Transverse colon (tissue), 4 donors: ENCODE results near the gene TMSB10. TPM values are rescaled to one million over a fixed set of nuclear protein-coding genes. Genes with fewer than 3 reads are reported as not detected.

ENCODE experiments used
- DNase-seq: peaks from one replicate; pipeline ENCODE4 v3.0.0-alpha.2; 2019
- H3K27ac ChIP-seq, 4 donors: fragments of 200-600 bp; sonication (generic); 2 replicates each; pipeline ENCODE4 v1.5.1; 2016 to 2018; ENCODE audit warnings: inconsistent platforms in 4 of 4
- H3K27me3 ChIP-seq: fragments of 200-600 bp; sonication (generic); 2 replicates; pipeline ENCODE4 v1.5.1; 2017; ENCODE audit warnings: inconsistent platforms
- H3K36me3 ChIP-seq, 4 donors: fragments of 200-600 bp; sonication (generic); 2 replicates each; pipeline ENCODE4 v1.5.1; 2017 to 2019; ENCODE audit warnings: inconsistent platforms in 4 of 4
- H3K4me1 ChIP-seq, 4 donors: fragments of 200-600 bp; sonication (generic); 2 replicates each; pipeline ENCODE4 v1.5.1; 2017 to 2020; ENCODE audit warnings: inconsistent platforms in 4 of 4
- H3K4me3 ChIP-seq, 4 donors: fragments of 200-600 bp; sonication (generic); 1 replicate in 1 of 4; 2 replicates in 3 of 4; pipeline versions ENCODE4 v1.5.1 to v1.6.1; 2017 to 2019; ENCODE audit warnings: inconsistent platforms in 4 of 4
- H3K9me3 ChIP-seq, 2 donors: fragments of 200-600 bp; sonication (generic); 2 replicates each; pipeline ENCODE4 v1.5.1; 2017 to 2019; ENCODE audit warnings: inconsistent platforms in 2 of 2
- EP300 ChIP-seq: sonication (generic); formaldehyde crosslinking; IDR thresholded peaks from one replicate; pipeline ENCODE4 v1.6.1; 2017; ENCODE audit warnings: antibody characterized with exemption, low read depth
- POLR2A ChIP-seq: fragments of 450-650 bp; IDR thresholded peaks from one replicate; pipeline ENCODE4 v1.6.1; 2016; ENCODE audit warnings: antibody characterized with exemption, mild to moderate bottlenecking, moderate library complexity
- POLR2AphosphoS5 ChIP-seq, 3 donors: sonication (generic); formaldehyde crosslinking; IDR thresholded peaks; one replicate each; pipeline ENCODE4 v1.6.1; 2016; ENCODE audit warnings: antibody characterized with exemption in 3 of 3
- WGBS, 2 donors: methylation state at CpG; one replicate each; pipeline ENCODE4 v1.1.5; 2018; ENCODE audit warnings: low coverage in 1 of 2; 5-methylcytosine and 5-hydroxymethylcytosine counted together
- in situ Hi-C, 4 donors: fragments of 200-750 bp; cut with MboI; loops; one replicate each; pipeline versions ENCODE4 v1.15.0 to v1.15.1; 2017; ENCODE audit warnings: low sequenced_read_pairs in 3 of 4, low pct_ligation_motif_present in 1 of 4, low pct_unique_long_range_greater_than_20kb in 1 of 4
- intact Hi-C: fragments of 100-400 bp; cut with DNase I; formaldehyde crosslinking; loops from one replicate; pipeline ENCODE4 v1.15.1; 2023; ENCODE audit warnings: low total_unique reads
- total RNA-seq, 4 donors: library from RNA; depleted of rRNA; stranded (reverse); fragments of >200 nt; gene quantifications; one replicate each; pipeline ENCODE4 v1.1.0, GENCODE V29; 2016
- TF ChIP-seq, protein P1 (sequence below), 5 experiments: fragments of 200-600 bp in 3 of 5; fragments of 450-650 bp in 2 of 5; sonication (generic) in 3 of 5; IDR thresholded peaks; 1 replicate in 2 of 5; 2 replicates in 3 of 5; pipeline ENCODE4 v1.5.1; 2016 to 2017; ENCODE audit warnings: antibody characterized with exemption in 5 of 5, inconsistent platforms in 3 of 5, mild to moderate bottlenecking in 2 of 5, moderate library complexity in 1 of 5

Gene TMSB10
- total RNA-seq, 4 donors from 2014 or later = 1,619 to 4,787 (median 3,693) TPM

DNA sequence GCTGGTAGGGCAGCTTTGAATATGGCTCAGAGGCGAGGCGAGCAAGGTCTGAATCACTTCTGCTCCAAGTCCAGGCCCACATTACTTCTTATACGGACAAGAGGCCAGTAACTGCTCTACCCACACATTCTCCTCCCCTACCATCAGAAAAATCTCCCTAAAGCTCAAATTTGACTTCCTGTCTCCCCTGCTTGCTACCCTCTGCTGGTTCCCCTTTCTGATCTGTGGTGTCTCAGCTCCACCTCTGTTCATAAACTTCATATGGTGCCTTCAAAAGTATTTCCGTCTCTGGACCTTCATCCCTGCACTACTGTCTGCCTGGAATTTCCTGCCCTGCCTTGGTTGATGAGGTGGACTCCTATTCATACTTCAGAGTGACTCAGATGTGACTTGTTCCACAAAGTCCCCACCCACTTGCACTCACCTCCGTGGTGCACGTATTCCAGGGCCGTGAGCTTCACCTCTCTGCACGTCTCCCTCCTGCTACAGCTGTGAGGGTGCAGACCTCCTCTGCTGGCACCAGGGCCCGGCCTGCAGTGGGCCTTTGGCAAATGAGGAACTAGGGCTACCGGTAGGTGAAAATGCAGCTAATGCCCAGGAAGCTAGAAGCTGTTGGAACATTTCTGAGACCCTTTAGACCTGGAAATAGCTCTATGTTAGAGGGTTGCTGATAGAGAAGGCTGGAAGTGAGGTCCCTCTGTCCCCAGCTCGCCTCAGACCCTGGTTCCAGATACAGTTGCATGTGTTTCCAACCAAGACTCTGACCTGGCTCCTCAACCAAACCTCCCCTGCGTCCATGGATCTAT lies 41.0 kb downstream of the TMSB10 start:
- H3K4me1 ChIP-seq = peaks cover 0 to 24% (median 9%) of the 10 kb centered on the region in 4 donors
- TF ChIP-seq POLR2AphosphoS5 (IDR thresholded peaks at IDR 0.05) = peak in 2 of 3 donors; percentile 71 to 84
- no peak for TF ChIP-seq EP300
- TF ChIP-seq POLR2A = peak; percentile 72
- TF ChIP-seq, protein P1, sequence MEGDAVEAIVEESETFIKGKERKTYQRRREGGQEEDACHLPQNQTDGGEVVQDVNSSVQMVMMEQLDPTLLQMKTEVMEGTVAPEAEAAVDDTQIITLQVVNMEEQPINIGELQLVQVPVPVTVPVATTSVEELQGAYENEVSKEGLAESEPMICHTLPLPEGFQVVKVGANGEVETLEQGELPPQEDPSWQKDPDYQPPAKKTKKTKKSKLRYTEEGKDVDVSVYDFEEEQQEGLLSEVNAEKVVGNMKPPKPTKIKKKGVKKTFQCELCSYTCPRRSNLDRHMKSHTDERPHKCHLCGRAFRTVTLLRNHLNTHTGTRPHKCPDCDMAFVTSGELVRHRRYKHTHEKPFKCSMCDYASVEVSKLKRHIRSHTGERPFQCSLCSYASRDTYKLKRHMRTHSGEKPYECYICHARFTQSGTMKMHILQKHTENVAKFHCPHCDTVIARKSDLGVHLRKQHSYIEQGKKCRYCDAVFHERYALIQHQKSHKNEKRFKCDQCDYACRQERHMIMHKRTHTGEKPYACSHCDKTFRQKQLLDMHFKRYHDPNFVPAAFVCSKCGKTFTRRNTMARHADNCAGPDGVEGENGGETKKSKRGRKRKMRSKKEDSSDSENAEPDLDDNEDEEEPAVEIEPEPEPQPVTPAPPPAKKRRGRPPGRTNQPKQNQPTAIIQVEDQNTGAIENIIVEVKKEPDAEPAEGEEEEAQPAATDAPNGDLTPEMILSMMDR (IDR thresholded peaks at IDR 0.05) = no peak
- 40 to 55% methylated on average over 3 to 12 of the region's 12 CpGs for WGBS, 2 donors
- no peaks in the 10 kb centered on the region for H3K36me3 ChIP-seq
- DNase-seq = peak; percentile 77
- no peaks in the 10 kb centered on the region for H3K27me3 ChIP-seq
- in situ Hi-C loops (loop anchor here in 1 of 4 donors (25.0 kb wide), 1 partner anchor 341 kb away; no protein-coding TSS in a partner anchor), intact Hi-C loops (no loop called here)
- H3K27ac ChIP-seq = peak overlapping the region; percentile 73 to 83 (median 78)
- H3K4me3 ChIP-seq = no peak overlapping the region
- no peaks in the 10 kb centered on the region for H3K9me3 ChIP-seq

DNA sequence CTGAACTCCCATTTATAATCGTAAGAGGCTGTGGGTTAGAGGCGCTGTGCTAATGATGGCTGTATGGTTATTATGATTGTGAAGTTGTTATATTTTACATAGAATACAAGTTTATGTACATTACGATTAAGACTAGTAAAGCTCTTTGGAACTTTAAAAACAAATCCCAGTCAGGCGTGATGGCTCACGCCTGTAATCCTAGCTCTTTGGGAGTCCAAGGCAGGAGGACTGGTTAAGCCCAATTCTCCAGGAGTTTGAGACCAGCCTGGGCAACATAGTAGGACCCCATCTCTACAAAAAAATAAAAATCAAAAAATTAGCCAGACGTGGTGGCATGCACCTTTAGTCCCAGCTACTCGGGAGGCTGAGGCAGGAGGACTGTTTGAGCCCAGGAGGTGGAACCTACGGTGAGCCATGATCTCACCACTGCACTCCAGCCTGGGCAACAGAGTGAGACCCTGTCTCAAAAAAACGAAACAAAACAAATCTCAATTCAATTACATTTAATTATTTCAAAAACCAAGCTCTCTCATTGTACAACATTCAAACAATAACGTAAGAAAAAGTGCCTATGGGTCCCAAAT lies 41.6 kb downstream of the TMSB10 start:
- 91 to 92% methylated on average over 7 to 10 of the region's 10 CpGs for WGBS, 2 donors
- TF ChIP-seq, protein P1 (IDR thresholded peaks at IDR 0.05) = no peak
- TF ChIP-seq POLR2A (no peak), POLR2AphosphoS5 (IDR thresholded peaks at IDR 0.05) (no peak)
- Histone ChIP-seq H3K4me1 (peaks cover 0 to 21% (median 8%) of the 10 kb centered on the region in 4 donors), H3K4me3 (no peak overlapping the region), H3K36me3 (no peaks in the 10 kb centered on the region), H3K9me3 (no peaks in the 10 kb centered on the region), H3K27me3 (no peaks in the 10 kb centered on the region), H3K27ac (peak overlapping the region; percentile 73 to 83 (median 78))
- intact Hi-C loops (no loop called here), in situ Hi-C loops (loop anchor here in 1 of 4 donors (25.0 kb wide), 1 partner anchor 340 kb away; no protein-coding TSS in a partner anchor)
- DNase-seq = no peak

DNA sequence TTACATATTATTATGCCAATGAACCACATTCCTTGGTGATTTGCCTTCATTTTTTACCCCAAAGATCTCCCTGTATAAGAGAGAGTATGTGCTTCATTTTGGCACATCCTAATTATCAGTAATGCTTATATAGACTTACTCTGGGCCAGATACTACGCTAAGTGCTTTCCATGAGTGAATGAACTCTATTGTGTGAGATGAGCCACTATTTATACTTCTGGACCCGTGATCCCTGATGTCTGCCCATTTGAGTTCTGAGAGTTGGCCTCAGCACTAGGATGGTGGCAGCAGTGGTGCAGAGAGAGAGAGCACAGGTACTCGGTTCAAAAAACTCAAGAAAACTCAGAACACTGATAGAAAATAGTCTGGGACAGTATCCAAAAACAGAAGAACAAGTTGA lies 48.1 kb downstream of the TMSB10 start:
- TF ChIP-seq EP300 (no peak), POLR2A (no peak), POLR2AphosphoS5 (IDR thresholded peaks at IDR 0.05) (no peak)
- TF ChIP-seq, protein P1 (IDR thresholded peaks at IDR 0.05) = no peak
- in situ Hi-C loops (no loop called here), intact Hi-C loops (no loop called here)
- Histone ChIP-seq H3K4me3 (no peak overlapping the region), H3K36me3 (no peaks in the 10 kb centered on the region), H3K4me1 (peaks cover 7 to 10% (median 9%) of the 10 kb centered on the region in 4 donors), H3K27me3 (no peaks in the 10 kb centered on the region), H3K27ac (no peak overlapping the region), H3K9me3 (no peaks in the 10 kb centered on the region)
- WGBS, 2 donors = 87 to 100% methylated on average over 1 to 3 of the region's 3 CpGs
- no peak for DNase-seq

- Histone ChIP-seq H3K27ac (no peak overlapping the region), H3K4me3 (no peak overlapping the region), H3K4me1 (peaks cover 7 to 15% (median 12%) of the 10 kb centered on the region in 4 donors), H3K27me3 (no peaks in the 10 kb centered on the region), H3K9me3 (no peaks in the 10 kb centered on the region), H3K36me3 (no peaks in the 10 kb centered on the region)
- 89 to 92% methylated on average over 3 to 6 of the region's 6 CpGs for WGBS, 2 donors
- intact Hi-C loops (no loop called here), in situ Hi-C loops (no loop called here)
- TF ChIP-seq, protein P1 (IDR thresholded peaks at IDR 0.05) = no peak
- TF ChIP-seq POLR2AphosphoS5 (IDR thresholded peaks at IDR 0.05) = no peak
- no peak for TF ChIP-seq EP300
- no peak for TF ChIP-seq POLR2A
- DNase-seq = no peak
These were observed 48.9 kb downstream of the TMSB10 start for GRCh38 chr2:84954329-84954728.

Other genes with a start within 250 kb of the TMSB10 start
- gene TRABD2A, start 24.6 kb upstream of the TMSB10 start, total RNA-seq = 100 to 1,000 TPM in 2 of 4 donors, 10 to 100 TPM in 2; 21.3 to 230 (median 76.5) TPM
- gene KCMF1, start 65.5 kb downstream of the TMSB10 start, total RNA-seq = 10 to 100 TPM; 41.5 to 97.3 (median 55.5) TPM
- gene TCF7L1, start 227.7 kb downstream of the TMSB10 start, total RNA-seq = 1 to 10 TPM in 2 of 4 donors, under 1 TPM in 2; 0.75 to 2.9 (median 1.1) TPM